ENCODE results near the gene TLE1. TPM values are rescaled to one million over a fixed set of nuclear protein-coding genes. Genes with fewer than 3 reads are reported as not detected.
A peak's percentile ranks its signal among the peaks of the same experiment; 100 is the strongest.

TLE1 gene
- total RNA-seq, 1 donor from 2014 or later, result 49.4 TPM

DNA sequence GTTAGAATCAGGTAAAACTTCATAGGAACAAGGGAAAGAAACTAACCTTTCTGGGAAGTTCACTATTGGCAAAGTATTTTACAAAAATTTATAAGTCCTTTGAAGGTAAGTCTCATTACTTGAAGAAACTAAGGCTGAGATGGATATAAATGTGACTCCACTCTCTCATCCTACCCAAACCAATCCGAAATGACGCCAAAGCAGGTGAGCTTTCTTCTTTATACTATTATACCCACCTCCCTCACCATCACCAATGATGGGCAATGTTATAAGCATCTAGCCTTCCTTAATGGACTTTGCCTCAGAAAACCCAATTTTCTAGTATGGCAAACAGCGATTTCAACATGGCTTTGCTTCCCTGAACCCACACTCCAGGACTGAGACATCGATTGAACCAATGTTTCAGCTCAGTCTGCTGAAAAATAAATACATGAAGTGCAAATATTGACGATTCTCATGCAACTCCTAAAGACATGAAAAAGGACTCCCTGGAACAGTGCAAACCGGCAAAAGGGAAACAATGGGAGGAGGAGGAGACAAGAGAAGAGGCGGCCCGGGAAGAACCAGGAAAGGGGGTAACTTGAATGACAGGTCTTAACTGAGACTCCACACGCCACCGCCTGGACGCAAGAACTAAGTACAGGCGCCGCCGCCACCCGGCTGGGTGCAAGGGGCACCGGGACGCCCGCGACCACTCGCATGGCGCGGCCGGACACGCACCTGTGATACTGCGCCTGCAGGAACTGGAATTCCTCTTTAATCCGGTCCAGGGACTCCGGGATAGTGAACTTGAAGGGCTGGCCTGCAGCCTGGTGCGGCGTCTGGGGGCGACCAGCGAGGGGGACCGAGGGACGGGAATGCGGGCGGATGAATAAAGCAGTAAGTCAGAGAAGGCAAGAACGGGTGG lies 2.5 kb downstream of the TLE1 start:
- peak; percentile 71 for DNase-seq

DNA sequence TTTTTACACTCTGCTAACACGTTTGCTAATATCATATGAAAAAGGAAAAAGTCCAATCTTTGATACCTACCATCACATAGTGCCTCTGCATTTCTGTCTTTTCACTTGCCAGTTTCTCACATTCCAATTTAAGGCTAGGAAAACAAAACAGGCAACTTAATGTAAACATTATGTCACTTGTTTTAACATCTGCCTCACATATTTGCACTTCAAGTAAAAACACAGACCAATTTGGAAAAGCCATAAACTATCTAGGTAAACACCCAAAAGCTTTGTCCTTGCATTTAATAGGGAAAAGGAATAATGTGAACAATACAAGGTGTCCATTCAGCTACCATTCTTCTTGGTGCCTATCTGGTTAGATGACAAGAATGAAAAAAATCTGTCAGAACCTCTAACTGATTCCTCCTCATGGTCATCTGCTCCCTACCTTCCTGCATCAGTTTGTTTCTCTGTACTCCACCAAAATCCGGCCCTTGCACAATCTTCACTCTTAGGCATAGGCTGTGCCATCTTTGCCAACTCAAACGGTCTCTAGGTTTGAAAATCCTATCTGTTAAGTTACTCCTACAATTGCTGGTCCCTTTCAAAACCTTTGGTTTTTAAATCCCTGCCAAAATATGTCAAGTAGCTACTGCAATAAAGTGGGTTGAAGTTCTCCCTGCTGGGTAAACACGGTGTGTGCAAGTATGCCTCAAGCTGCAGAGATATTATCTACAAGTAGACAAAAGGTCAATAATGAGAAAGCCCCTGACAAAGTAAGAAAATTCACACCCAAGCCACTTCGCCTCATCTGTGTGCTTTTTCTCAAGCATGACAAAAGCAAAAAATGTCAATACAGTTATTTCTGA lies 3.4 kb downstream of the TLE1 start:
- no peak for DNase-seq

DNA sequence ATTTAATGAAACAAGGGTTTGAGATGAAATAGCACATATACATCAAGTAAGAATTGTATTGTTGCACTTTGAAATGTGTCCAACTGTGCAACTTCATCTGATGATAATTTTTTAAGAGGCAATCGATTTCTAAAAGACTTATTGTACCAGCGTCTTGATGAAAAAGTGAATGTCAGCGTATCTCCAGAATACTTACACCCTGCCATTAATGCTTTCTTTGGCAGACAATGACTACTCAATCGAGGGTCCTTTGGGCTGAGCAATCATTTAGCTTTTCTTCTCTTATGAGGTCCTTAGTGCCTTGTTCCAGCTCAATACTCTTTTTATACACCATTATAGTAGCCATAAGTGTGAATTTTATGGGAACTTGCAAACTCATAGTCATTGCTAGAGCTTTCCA lies 4.7 kb downstream of the TLE1 start:
- DNase-seq, result no peak

DNA sequence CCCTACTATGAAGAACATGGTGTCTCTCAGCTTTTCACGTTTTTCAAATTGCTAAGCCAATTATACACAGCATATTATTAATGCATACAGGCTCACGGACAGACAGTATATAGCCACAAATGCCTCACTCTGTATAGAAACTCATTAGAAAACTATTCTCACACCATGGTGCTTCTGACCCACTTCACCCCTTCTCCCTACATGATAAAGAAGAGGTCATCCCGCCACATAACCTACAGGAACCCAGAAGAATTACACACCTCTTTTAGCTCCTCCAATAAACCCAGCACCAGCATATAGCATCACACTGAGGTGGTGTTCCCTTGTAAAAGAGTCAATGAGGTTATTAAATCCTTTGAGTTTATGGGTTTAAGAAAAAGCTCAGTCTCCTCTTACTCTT lies 5.6 kb downstream of the TLE1 start:
- DNase-seq, result no peak

DNA sequence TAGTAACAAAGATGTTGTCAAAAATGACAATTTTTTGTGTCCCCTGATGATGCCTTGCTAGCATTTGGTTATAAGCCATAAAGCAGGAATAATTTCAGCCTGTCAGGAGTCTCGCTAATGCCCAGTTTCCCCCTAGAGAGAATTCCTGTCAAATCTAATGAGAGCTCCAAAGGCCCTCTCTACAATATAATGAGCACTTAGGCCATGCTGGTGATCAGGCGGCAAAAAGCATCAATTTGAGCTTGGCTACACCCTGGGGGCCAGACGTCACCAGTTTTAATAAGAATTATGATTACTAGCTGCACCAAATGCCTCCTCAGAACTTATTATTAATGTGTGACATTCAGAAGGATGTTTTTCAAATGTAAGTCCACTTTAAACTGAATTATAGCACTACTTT lies 6.1 kb downstream of the TLE1 start:
- DNase-seq, result no peak

DNA sequence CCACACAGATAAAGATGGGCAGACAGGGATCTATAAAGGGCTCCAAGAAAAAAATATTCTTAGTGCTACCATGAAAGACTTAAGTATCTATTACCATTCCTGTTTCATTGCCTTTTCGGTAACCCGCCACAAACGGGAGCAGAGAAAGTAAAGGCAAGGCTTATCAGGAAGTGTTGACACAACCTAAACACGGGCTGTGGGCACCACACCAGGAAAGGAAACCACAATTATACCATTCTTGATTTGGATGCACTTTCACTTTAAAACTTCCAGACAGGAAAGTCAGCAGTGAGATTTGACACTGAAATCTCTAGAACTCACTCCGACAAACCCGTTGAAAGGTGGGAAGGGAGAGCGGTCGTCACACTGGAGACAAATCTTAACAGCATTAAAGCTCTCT lies 6.5 kb downstream of the TLE1 start:
- no peak for DNase-seq

DNA sequence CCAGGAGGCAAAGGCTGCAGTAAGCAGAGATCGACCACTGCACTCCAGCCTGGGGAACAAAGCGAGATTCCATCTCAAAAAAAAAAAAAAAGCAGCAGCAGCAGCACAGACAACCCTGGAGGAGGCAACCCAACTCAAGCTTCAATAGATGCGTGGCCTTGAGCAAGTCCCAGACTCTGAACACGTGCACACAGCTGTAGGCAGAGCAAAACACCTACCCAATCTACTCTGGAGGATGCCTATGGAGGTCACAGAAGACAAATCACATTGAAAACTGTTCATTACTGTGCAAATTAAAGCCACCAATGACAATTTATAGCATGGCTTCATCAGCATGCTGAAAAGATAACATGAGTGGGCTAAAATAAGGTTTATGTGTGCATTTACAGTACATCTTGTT lies 7.2 kb downstream of the TLE1 start:
- no peak for DNase-seq

DNA sequence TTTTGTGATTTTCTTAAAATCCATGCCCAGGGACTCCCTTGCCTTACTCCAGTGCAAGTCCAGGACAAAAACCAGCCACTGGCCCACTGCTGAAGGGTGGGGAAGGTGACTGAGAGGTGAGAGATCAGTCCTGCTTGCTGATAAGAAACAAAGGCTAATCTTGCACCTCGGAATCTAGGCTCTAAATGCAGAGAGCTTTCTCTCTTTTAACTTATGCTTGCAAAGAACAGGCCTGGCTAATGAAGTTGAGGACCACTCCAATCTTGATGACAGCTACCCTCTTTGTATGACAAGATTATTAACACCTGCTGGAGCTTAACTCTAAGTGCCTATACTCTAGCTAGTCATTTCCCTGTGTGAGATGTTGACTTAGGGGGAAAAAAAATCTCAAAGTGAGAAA lies 8.8 kb downstream of the TLE1 start:
- no peak for DNase-seq

DNA sequence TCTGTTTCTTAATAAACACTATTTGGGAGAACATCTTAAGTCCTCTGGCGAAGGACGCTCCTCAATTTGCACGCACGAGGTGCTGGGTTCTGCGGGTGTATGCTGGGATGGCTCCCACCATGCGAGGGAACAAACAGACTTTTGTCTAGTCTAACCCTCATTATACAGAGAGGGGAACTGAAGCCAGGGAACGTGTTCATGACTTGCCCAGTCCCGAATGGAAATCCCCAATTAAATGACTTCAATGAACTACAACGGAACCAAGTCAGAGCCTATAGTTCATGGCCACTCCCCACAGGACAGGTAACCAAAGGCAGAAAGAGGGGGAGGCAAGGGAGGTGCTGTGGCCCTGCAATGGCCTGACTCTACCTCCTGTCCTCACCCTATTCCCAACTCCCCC lies 9.3 kb downstream of the TLE1 start:
- no peak for DNase-seq

DNA sequence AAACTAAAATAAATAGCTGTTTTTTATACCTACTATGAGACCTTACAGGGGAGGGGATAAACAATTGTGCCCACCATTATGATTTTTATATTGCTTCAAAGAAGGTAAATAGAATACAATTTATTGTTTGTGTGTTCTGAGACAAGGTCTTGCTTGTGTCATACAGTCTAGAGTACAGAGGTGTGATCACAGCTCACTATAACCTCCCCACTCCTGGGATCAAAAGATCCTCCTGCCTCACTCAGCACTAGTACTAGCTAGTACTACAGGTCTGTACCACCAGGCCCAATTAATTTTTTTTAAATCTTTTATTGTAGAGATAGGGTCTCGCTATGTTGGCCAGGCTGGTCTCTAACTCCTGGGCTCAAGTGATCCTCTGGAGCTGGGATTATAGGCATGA lies 11.3 kb downstream of the TLE1 start:
- DNase-seq, result no peak

DNA sequence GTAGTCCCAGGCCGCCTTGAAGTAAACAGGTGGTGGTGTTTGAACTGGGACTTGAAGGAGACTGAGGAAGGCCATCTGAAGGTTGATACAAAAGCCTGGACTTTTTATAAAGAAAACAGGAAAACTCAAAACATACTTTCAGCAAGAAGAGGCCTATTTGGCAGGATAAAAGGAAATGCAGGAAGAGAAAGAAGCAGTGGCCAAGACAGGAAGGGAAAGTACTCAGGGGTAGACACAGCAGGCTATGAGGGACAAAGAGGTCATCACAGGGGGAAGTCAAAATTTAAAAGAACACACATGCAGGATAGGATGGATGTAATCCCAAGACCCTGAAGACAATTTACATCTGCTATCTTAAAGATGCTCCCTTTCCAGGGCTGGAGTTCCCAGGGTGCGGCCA lies 13.0 kb downstream of the TLE1 start:
- no peak for DNase-seq

DNA sequence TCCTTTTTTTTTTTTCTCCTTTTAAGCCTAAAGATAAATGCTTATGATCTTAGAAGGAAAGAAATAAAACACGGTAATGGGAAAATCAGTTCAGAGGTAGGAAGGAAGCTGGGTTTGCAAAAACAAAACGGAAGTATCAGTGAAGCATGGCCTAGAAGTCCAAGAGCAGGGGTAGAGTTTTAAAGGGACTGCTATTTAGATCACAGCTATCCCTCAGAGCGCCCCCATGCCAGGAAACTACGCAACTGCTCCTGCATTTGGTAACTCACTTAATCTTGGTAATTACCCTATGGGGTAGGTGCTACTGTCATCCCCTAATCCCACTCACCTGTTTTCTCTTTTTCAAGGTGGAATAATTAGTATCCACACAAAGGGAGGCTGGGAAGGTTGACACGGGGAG lies 16.0 kb downstream of the TLE1 start:
- no peak for DNase-seq

DNA sequence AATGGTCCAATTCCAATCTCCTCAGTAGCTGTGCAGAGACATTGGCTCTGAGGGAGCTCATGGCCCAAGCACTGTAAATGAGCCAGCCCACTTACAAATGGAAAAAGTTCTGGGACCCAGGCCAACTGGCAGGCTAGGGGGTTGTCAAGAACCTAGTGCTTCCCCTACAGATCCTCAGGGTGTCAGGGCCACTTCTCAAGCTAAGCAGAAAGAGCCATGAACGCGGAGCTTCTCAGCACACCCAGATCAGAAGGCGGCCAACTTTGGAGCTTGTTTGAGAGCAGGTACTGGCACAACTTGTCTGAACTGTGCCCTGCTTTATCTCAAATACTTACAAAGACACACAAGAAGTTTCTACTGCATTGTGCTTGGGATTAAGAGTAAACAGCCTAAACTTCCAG lies 17.5 kb downstream of the TLE1 start:
- peak; percentile 4 for DNase-seq

DNA sequence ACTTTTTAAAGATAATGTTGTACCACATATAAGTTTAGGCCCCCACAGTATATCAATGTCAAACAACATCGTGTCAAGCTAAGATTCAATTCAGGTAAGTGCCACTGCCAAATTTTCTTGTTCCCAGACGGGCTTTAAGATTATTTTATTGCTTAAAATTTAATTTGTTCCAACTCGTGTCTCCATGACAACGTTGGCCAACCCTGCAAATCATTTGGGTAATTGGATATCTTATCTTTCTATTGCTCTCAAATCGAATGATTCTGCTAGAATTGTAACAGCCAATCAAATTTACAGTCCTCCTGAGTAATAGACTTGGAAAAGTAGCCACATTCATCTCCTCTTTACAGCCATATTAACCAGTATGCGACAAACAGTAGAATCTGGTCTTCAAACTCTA lies 19.5 kb downstream of the TLE1 start:
- DNase-seq, result no peak

DNA sequence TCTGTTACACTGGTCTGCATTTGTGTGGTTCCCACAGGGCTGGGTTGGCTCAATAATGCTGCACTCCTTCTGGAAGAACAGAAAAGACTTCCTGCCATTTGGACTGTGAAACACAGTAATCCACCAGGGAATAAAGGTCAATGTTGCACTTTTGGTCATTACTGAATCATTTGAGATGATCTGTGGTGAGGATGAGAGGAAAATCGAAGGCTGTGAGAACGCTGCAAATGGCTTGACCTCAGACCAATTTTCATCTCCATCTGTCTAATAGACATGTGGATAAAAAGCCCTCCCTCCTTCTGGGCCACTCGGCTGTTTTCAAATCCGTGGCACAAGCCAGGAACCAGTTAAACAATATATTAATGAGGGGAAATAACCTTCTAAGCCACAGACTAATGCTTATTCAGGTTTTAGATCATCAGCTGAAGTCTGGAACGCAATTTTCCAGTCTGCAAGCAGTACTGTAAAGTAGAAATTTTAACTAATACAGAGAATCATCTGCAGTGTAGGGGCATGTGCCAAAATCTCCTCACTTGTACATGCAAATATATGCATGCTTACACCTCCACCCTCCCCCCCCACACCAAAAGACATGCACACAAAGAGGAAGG lies 20.2 kb downstream of the TLE1 start:
- peak; percentile 22 for DNase-seq

DNA sequence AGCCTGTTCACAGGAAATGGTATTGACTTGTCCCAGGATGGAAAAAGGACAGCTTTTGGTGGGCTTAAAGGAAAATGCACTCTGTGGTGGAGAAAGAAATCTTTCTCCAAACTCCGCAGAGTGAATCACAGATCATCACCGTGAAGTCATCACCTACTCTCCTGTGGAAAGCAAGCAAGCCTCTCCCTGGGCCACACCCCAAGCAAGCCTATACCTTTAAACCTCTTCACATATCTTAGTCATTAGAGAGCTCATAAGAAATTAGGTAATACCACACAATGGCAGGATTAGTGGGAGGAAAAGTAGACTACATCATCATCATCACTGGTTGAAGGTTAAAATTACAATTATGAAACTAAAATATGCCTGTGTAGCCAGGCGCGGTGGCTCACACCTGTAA lies 23.2 kb downstream of the TLE1 start:
- no peak for DNase-seq

DNA sequence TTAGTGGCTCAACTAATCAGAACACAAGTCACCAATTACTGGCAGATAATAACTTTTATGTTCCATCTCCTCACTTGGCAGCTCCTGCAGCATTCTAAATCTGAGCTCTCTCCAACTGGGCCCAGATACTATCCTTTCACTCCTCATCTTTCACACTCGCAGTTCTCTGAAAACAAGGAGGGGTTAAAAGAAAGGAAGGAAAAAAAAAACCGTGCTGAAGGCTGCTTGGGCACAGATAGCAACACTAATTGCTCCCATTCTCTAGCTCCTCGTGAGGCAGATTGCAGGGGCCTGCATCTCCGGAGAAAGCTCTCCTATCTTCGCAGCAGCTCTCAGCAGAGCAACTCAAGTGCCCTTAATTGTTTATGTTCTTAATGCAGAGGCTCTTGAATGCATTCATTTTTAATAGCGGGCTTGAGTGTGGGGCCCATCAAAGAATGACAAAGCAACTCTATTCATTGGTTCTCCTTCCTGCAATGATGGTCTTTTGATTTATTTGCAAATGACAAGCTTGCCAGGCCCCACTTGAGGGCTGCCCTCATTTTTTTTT lies 23.9 kb downstream of the TLE1 start:
- DNase-seq, result no peak

DNA sequence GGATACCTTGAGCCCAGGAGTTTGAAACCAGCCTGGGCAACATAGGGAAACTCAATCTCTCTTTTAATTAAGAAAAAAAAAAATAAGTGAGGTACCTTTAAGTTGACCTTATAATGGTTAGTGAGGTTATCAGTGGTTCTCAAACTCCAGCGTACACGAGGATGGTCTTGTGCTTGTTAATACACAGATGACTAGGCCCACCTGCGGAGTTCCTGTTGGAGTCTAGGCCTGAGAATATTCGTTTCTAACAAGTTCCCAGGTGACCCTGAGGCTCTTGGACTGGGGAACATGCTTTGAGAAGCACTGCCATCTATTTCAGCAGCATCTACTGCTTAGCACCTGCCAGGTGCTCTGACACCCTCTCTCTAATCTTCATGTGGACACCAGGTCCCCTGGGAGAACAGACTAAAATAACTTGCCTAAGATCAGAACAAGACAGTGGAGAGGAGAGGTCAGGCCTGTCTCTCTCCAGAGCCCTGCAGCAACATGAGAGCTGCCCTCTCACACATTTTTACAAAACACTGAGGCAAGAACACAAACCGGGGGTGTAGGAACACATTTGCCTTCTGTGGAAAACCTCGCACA lies 24.6 kb downstream of the TLE1 start:
- DNase-seq, result no peak

DNA sequence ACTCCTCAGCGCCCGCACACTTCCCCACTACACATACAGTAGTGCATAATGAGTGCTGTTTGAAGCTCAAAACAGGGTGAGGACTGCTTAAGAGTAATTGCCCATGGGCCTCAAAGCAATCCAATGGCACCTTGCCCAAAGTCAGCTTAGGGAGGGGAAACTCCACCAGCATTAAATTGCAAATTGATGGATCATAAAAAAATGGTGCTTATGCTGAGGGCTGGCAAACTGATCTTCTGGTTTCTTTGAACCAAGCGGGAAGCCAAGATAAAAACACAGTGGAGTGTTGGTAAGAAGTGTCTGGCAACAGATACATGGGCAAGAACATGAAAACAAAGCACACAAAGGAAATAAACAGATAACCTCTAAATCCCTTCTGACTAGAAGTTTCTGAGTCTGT lies 28.0 kb downstream of the TLE1 start:
- no peak for DNase-seq

DNA sequence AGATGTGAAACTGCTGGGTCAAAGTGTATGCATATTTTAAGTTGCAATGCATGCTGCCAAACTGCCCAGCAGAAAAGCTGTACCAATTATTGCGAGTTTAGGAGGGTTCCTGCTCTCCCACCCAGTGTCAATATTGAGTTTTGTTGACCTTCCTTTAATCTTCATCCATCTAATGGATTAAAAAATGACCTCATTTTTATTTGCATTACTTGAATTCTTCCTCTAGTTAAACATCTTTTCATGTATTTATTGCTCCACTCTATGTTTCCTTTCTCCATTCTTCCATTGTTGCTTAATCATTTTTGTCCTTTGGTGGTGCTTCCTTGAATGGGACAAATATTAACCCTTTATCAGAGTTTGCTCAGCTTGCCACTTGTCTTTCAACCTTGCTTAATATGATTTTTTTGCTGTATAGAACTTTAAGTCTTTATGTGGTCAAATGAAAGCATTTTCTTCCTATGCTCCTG lies 32.4 kb downstream of the TLE1 start:
- no peak for DNase-seq

DNA sequence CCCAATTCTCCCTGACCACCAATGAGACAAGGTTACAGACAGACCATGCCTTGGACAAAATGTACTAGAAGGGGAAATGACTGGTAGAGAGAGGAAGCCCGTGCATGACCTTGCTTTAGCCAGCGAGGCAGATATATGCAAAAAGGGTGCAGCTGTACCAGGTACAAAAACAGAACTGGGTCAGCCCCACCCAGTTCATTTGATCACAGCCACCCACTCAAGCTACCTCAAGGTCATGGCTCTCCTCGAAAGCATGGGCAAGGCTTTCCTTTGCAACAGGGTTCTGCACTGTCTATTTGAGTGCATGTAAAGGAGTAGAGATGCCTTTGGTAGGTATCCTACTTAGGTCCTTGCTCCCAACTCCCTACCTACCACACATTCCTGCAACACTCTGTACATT lies 33.3 kb downstream of the TLE1 start:
- DNase-seq, result no peak

DNA sequence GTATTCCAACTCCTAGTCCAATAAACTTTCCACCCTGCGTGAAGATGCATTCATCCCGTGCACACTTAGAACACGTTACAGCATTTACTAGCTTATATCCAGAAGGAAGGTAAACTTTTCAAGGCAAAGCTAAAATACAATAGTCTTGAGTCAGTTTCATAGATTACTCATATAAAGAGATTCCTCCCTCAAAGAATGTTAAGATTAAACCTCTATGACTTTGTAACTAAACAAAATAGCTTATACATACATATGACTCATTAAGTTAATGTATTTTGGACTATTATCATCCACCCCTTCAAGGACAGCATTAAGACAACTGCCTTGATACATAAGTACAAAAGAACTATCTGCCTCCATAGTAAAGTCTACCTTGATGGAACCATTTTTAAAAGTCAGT lies 36.1 kb downstream of the TLE1 start:
- DNase-seq, result no peak
